Right ventricle myocardium inferior (tissue), 1 donor: ENCODE measurements around the gene AHDC1. TPM values are rescaled to one million over a fixed set of nuclear protein-coding genes. Genes with fewer than 3 reads are reported as not detected.
A peak's percentile ranks its signal among the peaks of the same experiment; 100 is the strongest.

Experiments used
- ATAC-seq: fragments of 200-7000 bp; cut with Tn5 transposase; one replicate; pipeline ENCODE4 v1.9.1; 2020; ENCODE audit warnings: mild to moderate bottlenecking, moderate library complexity
- DNase-seq: peaks from one replicate; pipeline ENCODE4 v3.0.0; 2021; ENCODE audit errors: missing footprints
- intact Hi-C: fragments of 100-400 bp; cut with DNase I; formaldehyde crosslinking; loops from one replicate; pipeline ENCODE4 v1.11.0; 2022
- total RNA-seq: library from RNA; stranded (reverse); fragmentation: NEBNext Ultra II Directional; extraction: Animal tissue kit (Norgen Biotek cat#: 25700); gene quantifications from one replicate; pipeline ENCODE4 v1.2.1, GENCODE V29; 2021
- donor health status: DM: no; HTN: yes; CAD: no; lungs with severe emphysema.

Gene AHDC1
- total RNA-seq, 1 donor from 2014 or later = 51.2 TPM

DNA sequence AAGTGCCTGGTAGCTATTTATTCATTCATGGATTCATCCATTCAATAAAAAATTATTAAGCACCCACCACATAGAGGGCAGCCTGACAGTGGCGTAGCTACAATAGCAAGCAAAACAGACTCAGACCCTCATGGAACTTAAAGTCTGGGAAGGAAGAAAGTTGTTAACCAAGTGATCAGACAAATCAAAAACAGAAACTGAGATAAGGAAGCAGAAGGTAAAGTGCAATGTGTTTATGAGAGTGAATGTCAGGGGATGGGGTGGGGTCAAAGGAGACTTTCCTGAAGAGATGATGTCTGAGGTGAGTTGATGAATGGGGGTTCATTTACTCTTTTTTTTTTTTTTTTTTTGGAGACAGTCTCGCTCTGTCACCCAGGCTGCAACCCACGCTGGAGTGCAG is 111.1 kb downstream of the AHDC1 start:
- ATAC-seq = no peak
- intact Hi-C loops = loop anchor here (5.0 kb wide), 2 partner anchors 35 to 65 kb away; no protein-coding TSS in a partner anchor

DNA sequence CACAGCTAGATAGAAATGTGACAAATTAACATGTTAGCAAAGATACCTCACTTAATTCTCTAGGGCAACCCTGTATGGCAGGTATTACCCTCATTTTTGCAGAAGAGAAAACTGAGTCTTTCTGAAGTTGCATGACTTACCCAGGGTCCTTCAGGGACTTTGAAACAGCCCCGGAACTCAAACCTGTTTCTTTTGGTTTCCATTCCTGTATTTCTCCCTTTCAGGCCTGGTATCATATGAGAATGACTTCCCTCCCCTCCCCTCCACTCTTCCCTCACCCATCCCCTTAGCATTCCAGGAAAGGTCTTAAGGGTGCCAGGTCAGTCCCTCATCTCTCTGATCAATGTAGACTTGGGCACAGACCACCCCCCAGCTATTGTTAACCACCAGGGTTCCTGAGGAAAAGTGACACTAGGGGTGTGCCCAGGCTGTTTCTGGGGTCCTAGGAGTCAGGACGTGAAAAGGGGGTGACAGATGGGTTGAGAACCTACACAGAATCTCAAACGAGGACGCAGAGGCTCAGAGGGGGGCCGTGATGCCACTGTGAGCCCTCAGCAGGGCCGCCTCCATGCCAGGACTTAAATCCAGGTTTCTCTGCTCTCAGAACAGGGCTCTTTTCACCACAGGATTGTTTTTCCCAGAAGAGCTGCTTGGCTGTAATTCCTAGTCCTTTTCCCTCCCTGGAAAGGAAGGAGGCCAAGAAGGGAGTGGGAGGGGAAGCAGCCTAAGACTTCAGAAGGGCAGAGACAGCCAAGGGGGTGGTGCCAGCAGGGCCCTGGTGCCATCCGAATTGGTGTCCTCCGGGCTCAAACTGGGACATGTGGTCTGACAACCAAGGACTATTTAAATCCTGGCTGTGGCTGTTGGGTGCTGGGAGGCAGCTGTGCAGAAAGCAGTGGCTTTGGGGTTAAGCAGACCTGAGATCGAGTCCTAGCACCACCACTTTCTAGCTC is 111.9 kb downstream of the AHDC1 start:
- no peak for DNase-seq
- intact Hi-C loops = loop anchor here (2.0 to 5.0 kb wide), 3 partner anchors 35 to 65 kb away; no protein-coding TSS in a partner anchor
- ATAC-seq = no peak

More for the DNA sequence above, 111.1 kb downstream of the AHDC1 start:
- no peak for DNase-seq

DNA sequence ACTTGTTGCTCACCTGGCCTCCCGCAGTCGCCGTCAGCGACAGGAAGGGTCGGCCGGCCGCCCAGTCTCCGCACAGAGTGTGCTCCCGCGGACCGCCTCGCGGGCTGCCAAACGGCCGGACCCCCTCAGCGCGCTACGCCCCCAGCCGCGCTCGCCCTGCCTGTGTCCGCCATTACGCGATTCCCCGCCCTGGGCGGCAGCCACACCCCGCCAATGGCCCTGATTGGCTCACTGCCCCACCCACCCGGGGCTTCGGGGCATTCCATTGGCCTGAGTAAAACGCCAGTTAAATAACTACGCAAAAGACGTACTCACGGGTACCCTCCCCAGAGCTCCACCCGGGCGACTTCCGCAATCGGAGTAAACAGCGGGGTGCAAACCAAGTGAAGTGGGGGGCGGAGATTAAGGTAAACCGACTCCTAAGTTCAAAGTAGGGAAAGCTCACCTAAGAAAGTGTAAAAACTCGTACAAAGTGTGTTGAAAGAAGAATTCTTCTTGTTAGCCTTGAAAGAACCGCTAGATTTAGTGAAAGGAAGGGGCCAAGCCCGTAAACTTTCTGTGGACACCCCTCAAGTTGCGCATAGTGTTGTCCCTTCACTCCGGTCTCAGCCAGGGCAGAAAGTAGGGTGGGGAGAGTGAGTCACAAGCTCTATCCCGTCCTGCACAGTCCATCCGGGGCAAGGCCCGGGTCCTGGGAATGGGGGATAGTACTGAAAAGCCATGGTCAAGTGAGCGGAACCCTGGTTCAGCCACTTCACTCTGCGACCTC is 113.8 kb downstream of the AHDC1 start, which contains the start of gene WASF2:
Gene WASF2 (minus strand): TSS at position 195 of the 769 bp plus-strand sequence. CDS start 61,277 bp downstream, outside the sequence.
- ATAC-seq (peak; percentile 96), DNase-seq (peak; percentile 98)
- intact Hi-C loops = loop anchor here (2.0 to 5.0 kb wide), 3 partner anchors 37 to 67 kb away; no protein-coding TSS in a partner anchor

DNA sequence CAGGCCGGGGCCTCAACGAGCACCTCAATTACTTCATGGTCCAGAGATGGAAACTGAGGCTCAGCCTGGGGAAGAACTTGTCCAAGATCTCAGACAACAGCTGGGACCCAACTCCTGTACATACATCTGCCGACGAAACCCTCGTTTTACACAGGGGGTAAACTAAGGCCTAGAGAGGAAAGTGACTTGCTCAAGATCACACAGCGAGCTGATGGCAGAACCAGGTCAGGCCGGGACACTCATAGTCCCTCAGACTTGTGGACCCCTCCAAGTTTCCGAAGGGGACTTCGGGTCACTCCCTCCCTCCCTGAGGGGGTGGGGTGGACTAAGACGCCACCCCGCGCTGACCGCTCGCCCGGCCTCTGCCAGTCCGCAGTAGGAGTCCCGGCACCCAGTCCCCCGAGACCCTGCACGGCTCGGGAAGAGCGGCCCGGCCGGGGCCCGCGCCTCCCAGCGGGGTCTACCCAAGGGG is 114.4 kb downstream of the AHDC1 start:
- peak; percentile 29 for ATAC-seq
- DNase-seq = no peak
- intact Hi-C loops = no loop called here

DNA sequence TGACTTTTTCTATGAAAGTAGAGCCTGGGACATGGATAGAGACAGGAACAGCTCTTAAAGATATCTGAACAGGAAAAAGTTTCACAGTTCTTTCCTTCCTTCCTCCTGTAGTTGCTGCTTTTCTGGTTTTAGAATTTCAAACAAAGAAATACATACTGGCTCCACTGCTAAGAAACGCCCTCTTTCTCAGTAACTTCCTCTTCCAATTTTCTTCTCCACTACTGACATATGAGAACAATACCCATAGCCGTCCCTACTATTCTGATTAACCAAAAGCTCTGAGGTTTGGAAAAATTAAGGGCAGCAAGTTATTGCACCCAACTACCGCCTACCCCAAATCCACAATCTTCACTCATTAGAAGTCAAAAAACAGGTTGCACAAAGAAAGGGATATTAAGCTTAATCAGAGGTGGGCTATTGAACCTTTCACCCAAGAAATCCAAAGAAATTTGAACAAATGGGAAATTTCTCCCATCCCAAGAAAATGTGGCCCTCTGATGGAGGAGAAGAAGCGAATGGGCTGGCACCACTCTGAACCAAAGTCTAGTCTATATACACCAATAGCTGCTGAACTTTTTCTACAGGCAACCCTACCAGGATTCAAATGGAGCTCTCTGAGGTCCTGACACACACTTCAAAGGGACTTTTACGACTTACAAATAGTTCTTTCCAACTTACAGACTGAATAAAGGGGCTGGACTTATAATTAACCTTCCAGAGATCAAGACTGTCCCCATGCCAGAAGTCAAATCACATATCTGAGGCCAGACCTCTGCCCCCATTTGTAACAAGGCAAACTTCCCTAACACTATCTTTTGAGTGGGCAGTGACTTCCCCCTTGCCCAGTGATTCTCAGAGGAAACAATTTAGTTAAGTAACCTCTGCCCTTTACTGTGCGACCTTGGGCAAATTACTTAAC is 115.7 kb downstream of the AHDC1 start:
- no peak for ATAC-seq
- no peak for DNase-seq
- intact Hi-C loops = no loop called here

DNA sequence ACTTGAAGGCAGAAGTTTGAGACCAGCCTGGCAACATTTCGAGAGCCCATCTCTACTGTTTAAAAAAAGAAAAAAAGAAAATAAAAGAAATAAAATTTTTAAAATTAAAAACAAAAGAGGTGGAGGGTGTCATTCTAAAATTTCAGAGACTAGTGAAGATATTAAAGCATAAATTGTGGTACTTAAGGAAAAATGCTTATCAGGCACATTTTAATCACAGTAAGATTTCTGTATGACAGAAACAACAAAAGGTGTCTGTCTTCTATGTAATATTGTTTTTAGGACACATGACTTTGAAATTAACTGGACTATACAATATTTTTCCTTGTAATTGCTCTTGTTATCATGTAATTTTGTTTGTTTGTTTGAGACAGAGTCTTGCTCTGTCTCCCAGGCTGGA is 118.6 kb downstream of the AHDC1 start:
- intact Hi-C loops = no loop called here
- ATAC-seq = no peak

More for the DNA sequence above, 118.6 kb downstream of the AHDC1 start:
- DNase-seq = no peak

Other genes starting within 250 kb of the AHDC1 start
- gene MAP3K6, start 237.2 kb downstream of the AHDC1 start, total RNA-seq = 51.3 TPM
- gene FCN3, start 229.3 kb downstream of the AHDC1 start, total RNA-seq = 20.7 TPM
- gene CD164L2, start 220.8 kb downstream of the AHDC1 start, total RNA-seq = not detected
- not detected for gene GPR3, start 211.5 kb downstream of the AHDC1 start, total RNA-seq
- gene WASF2, start 114.0 kb downstream of the AHDC1 start, total RNA-seq = 57.3 TPM
- 5.1 TPM for gene FGR, start 31.0 kb upstream of the AHDC1 start, total RNA-seq
- 34.6 TPM for gene IFI6, start 68.0 kb upstream of the AHDC1 start, total RNA-seq
- gene FAM76A, start 121.8 kb upstream of the AHDC1 start, total RNA-seq = 10.6 TPM
- 24.4 TPM for gene STX12, start 169.1 kb upstream of the AHDC1 start, total RNA-seq
- 23.9 TPM for gene PPP1R8, start 226.6 kb upstream of the AHDC1 start, total RNA-seq